HG03108 (cell line): Measurements from ENCODE around the gene ZKSCAN8.

Source experiments
- ATAC-seq: cut with Tn5 transposase; IDR thresholded peaks from one replicate; pipeline ENCODE4 v1.9.1; 2021; ENCODE audit warnings: moderate library complexity; ENCODE audit not compliant: unreplicated experiment

Gene ZKSCAN8

DNA sequence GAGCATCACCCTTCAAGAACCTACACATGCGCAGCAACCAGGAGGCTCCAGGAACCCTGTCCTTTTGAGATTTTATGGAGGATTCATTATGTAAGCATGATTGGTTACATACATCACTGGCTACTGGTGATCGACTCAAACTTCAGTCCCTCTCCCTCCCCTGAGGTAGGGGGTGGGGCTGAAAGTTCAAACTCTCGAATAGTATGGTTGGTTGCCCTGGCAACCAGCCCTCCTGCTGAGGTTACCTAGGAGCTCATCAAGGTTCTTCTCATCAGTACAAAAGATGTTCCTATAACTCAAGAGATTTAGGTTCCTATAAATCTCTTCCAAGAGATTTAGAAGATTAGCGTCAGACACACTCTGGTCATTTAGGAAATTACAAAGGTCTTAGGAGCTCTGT, 61.5 kb downstream of the ZKSCAN8 start:
- ATAC-seq = no peak

DNA sequence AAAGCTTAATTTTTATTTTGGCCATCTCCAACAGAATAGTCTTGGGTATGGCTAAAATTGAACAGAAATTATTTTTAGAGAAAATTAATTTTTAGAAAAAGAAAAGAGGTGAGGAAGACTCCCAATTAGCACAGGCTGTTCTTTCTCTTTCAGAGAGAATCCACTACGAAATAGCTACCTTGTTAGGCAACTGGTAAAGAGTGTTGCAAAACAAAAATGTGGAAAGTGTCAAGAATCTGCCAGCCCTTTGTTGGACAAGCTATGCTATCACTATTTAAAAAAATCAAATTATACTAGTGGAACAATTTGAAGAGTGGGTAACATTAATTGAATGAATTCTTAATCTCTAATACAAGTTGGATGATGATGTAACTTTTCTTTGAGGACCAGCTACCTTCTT, 64.2 kb downstream of the ZKSCAN8 start:
- no peak for ATAC-seq

DNA sequence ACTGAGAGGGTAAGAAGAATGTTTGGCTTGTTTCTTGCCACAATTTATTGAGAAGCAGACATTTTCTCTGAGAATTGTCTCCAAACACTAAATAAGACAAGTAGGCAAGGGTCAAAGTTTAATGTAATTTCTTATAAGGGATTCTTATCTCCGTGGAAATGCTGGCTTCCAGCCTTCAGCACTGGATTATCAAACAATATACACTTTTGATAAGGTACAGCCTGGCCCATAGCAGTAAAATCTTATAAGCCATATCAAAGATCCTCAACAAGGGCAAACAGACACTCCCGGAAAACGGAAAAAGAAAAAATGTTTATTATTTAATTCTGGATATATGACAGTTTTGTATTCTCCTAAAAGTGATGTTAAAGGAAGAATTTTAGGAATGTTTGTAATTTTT, 64.8 kb downstream of the ZKSCAN8 start:
- ATAC-seq = no peak

DNA sequence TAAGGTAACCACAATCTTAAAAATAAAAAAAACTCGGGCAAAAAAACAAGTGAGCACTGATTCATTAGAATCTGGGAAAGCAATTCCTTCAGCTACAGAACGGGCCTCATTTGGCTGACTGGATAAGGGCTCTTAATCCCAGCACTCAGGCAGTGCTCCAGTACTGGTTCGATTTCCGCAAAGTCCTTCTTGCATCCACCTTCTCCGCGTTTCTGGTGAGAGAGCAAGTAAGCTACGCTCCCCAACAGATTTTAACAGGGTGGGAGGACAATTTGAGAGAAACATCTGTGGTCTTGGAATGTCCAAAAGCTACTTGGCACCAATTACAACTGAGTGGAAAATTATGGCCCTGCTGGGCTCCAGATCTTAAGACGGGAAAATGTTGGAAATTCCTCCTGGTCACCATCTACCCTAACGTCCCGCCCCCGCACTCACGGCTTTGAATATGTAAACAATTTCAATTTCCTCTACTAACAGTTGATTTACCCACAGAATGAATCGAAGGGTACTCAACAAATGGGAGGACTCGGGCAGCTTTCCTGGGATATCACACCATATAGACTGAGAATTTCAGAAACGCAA, 65.3 kb downstream of the ZKSCAN8 start:
- no peak for ATAC-seq

DNA sequence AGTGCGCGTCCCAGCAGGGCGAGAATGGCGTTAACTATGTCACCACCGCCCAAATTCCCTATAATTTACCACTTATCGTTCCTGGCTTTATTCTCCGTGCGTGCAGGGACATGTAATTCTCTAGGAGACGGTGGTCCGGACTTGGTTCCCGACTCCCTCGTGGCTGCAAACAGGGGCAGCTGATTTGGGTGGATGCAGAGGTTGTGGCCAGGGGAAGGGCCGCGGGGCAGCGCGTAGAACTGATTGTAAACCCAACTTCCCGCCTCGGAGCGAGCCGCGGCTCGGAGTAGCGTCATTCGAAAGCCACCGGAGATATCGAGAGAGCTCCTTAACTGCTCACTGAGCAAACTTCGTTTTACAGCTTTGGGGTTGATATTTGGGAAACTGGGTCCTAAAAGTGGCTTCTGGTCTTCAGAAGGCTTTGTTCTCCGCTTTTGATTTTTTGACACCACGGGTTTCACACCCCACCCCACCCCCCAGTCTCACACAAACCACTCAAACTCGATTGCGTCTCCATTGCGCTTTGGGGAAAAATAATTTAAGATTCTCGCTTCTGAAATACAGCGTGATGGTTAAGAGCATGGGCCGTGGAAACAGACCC, 65.9 kb downstream of the ZKSCAN8 start:
- peak; percentile 44 for ATAC-seq

DNA sequence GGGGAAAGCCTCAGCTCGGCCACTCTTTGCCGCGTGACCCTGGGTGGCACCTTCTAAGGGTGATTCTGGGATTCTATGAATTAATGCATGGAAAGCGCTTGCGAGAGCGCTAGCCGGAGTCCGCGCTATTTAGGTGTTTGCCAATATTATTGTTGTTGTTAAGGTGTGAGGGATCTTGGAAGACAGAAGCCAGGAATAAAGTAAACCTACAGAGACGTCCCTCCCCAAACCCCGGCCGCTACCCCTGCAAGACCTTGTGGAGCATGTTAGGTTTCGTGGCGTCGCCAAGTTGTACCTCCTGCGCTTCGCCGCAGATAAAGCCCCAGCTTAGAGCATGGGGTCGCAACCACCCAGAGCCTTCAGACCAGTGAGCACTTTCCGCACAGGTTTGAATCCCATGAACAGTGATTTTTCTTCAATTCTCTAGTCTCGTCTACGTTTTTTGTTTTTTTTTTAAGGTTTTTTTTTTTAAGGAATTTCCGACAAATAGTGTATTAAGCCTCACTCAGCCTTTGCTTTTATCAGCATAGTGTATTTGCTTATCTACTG, 66.5 kb downstream of the ZKSCAN8 start:
- ATAC-seq = no peak
